ENCODE results near the gene ATP2B2. TPM values are rescaled to one million over a fixed set of nuclear protein-coding genes. Genes with fewer than 3 reads are reported as not detected.
A peak's percentile ranks its signal among the peaks of the same experiment; 100 is the strongest.

Gene ATP2B2
- total RNA-seq, 4 donors from 2014 or later: 0.42 to 2.0 (median 1.1) TPM

- no peak for DNase-seq (ENCODE audit: low spot score in 2 of 2)
- Histone ChIP-seq H3K36me3 (no peaks in the 10 kb centered on the region), H3K4me1 (no peaks in the 10 kb centered on the region), H3K27ac (no peak overlapping the region), H3K4me3 (no peak overlapping the region), H3K9me3 (no peaks in the 10 kb centered on the region), H3K27me3 (no peaks in the 10 kb centered on the region)
- TF ChIP-seq POLR2A (IDR thresholded peaks at IDR 0.05) (no peak), EP300 (IDR thresholded peaks at IDR 0.05) (no peak)
- 69 to 73% methylated on average over 5 of the region's 5 CpGs for WGBS, 2 donors
Measured at GRCh38 chr3:10440684-10441083, 64.7 kb downstream of the ATP2B2 start.

GRCh38 chr3:10438902-10439610, 66.3 kb downstream of the ATP2B2 start:
- no peak for DNase-seq (ENCODE audit: low spot score in 2 of 2)
- Histone ChIP-seq H3K27ac (no peak overlapping the region), H3K4me1 (no peaks in the 10 kb centered on the region), H3K9me3 (no peaks in the 10 kb centered on the region), H3K36me3 (no peaks in the 10 kb centered on the region), H3K27me3 (no peaks in the 10 kb centered on the region), H3K4me3 (no peak overlapping the region)
- 73 to 89% methylated on average over 5 to 8 of the region's 8 CpGs for WGBS, 2 donors
- no peak for TF ChIP-seq POLR2A (IDR thresholded peaks at IDR 0.05)
- TF ChIP-seq EP300 (IDR thresholded peaks at IDR 0.05): no peak
- no peak for TF ChIP-seq CTCF (IDR thresholded peaks at IDR 0.05)

GRCh38 chr3:10437995-10438901, 67.1 kb downstream of the ATP2B2 start:
- 54 to 60% methylated on average over 16 of the region's 16 CpGs for WGBS, 2 donors
- Histone ChIP-seq H3K27me3 (no peaks in the 10 kb centered on the region), H3K9me3 (no peaks in the 10 kb centered on the region), H3K27ac (peak overlapping the region in 1 of 4 donors; percentile 34), H3K4me1 (no peaks in the 10 kb centered on the region), H3K4me3 (no peak overlapping the region), H3K36me3 (no peaks in the 10 kb centered on the region)
- DNase-seq (ENCODE audit: low spot score in 2 of 2): no peak
- TF ChIP-seq CTCF (IDR thresholded peaks at IDR 0.05) (no peak), EP300 (IDR thresholded peaks at IDR 0.05) (no peak), POLR2A (IDR thresholded peaks at IDR 0.05) (no peak)

- no peak for DNase-seq (ENCODE audit: low spot score in 2 of 2)
- no peaks in the 10 kb centered on the region for H3K9me3 ChIP-seq
- no peaks in the 10 kb centered on the region for H3K36me3 ChIP-seq
- no peaks in the 10 kb centered on the region for H3K4me1 ChIP-seq
- H3K4me3 ChIP-seq: no peak overlapping the region
- 59 to 71% methylated on average over 7 of the region's 7 CpGs for WGBS, 2 donors
- no peaks in the 10 kb centered on the region for H3K27me3 ChIP-seq
- H3K27ac ChIP-seq: peak overlapping the region in 1 of 4 donors; percentile 34
- TF ChIP-seq CTCF (IDR thresholded peaks at IDR 0.05) (no peak), POLR2A (IDR thresholded peaks at IDR 0.05) (no peak), EP300 (IDR thresholded peaks at IDR 0.05) (no peak)
Measured at GRCh38 chr3:10437272-10437994, 68.0 kb downstream of the ATP2B2 start.

GRCh38 chr3:10435850-10436249, 69.5 kb downstream of the ATP2B2 start:
- Histone ChIP-seq H3K9me3 (no peaks in the 10 kb centered on the region), H3K4me1 (no peaks in the 10 kb centered on the region), H3K4me3 (no peak overlapping the region), H3K36me3 (no peaks in the 10 kb centered on the region), H3K27ac (no peak overlapping the region), H3K27me3 (no peaks in the 10 kb centered on the region)
- DNase-seq (ENCODE audit: low spot score in 2 of 2): no peak
- TF ChIP-seq EP300 (IDR thresholded peaks at IDR 0.05) (no peak), POLR2A (IDR thresholded peaks at IDR 0.05) (no peak), CTCF (IDR thresholded peaks at IDR 0.05) (no peak)
- 75 to 83% methylated on average over 3 of the region's 3 CpGs for WGBS, 2 donors

All from tibial nerve (tissue), 4 donors.